GM21528 (cell line): ENCODE data around the gene KHDC4.

Experiments
- ATAC-seq: cut with Tn5 transposase; IDR thresholded peaks from one replicate; pipeline ENCODE4 v1.9.1; 2021; ENCODE audit warnings: mild to moderate bottlenecking, moderate library complexity; ENCODE audit not compliant: unreplicated experiment, low FRiP score

Gene KHDC4

DNA sequence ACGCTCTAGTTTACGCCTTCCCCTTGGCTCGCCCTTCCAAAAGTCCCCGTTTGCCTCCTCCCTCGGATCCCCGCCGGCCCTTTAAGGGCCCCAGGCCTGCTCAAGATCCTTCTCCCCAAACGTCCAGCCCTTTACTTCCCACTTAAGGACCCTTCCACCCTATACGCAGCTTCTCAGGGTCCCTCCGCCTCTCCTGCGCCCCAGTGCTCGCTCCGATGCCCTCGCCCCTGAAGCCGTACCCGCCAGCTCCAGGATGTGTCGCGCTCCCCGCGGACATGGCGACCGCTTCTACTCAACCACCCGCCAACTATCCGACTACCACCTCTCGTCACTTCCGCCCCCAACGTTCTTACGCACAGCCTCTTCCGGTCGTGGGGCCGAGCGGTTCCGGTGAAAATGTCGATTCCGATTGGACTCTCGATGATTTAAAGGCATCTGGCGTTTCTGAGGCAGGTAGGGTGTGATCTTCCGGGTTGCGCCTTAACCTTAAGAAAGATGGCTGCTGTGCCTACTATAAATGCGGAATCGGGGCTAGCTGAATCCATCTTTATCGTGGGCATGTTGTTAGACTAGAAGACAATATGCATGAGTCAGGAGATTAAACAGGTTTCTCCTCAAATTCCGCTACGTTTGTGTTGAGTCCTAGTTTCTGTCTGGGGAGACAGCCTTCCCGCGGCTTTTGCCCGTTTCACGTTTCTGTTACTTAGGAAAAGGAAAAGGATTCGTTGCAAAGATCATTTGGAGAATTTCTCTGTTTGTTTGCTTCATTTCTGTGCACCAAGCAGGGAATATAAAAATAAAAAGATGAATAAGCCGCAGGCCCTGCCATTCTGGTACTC, at the start of gene KHDC4:
Gene KHDC4, minus strand, starts transcription at position 317 of the 839 bp plus-strand sequence. Its CDS starts 40 bp downstream, at position 277.
- peak; percentile 88 for ATAC-seq

DNA sequence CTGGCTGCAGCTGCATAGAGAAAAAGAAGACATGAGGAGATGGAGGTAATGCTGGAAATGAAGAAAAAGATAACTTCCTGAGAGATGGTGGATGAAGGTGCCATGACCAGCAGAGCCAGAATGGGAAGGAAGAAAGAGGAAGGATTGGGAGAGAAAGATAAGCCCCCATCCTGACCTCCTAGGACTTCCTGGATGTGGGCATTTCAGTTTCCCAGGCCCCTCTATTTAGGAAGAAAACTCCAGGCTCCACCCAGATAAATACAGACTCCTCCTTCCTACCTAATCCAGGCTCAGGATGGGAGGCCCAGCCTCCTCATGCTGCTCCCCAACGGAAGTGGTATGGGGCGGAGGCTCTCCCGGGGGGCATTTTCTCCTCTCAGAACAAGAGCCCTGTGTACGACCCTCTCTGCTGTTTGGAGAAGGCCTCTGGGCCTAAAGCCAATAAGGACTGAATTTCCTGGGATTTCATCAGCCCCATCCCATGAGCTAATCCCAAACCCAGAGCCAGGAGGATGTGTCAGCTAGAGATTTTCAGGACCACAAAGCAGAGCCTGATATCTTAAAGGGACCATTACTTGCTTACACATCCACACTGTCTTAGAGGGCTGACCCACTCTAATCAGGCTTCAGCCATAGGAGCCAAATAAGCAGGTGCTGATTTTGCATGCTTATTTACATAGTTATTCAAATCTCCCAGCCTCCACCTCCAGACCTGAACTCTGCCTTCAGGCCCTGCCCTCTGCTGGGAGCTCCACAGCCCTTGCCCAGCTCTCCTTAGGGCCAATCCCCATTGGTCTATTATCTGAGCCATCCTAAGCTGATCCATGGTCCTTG, 49.2 kb upstream of the KHDC4 start:
- no peak for ATAC-seq

GRCh38 chr1:155982106-155982505, 47.9 kb upstream of the KHDC4 start:
- ATAC-seq = no peak

DNA sequence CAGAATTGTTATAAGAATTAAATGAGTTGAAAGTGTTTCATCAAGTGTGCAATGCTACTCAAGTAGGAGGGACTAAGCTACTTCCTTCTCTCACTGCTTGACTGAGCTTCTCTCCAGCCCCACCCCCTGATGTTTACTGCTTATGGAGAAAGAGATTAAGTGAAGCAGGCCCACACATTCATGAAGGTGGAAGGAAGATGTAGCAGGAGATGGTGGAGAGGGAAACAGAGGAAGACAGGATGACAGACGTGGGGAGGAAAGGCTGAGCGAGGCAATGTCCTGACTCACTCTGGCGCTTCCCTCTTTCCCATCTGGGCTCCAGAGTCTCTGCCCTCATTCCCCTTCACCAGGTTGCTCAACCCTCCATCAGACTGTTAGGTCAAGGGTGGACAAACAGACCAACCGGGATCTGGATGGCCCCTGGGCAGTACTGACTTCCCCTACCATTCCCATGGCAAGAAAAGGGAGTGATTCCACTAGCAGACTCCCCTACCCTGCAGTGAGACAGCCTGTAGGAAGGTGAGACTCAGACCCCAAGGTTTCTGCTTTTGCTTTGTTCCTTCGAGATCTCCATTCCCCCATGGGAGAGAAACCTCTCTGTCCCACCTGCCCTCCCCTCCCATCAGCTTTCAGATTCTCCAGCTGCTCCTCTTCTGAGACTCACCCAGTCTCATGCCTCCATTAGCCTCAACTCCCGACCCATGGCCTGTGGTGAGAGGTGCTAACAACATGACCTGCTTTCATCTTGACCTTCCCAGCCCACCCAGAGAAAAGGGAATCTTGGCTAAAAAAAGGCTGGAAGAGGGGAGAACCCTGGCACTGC, 47.3 kb upstream of the KHDC4 start:
- no peak for ATAC-seq

GRCh38 chr1:155979597-155980343, 45.6 kb upstream of the KHDC4 start:
- ATAC-seq = no peak

DNA sequence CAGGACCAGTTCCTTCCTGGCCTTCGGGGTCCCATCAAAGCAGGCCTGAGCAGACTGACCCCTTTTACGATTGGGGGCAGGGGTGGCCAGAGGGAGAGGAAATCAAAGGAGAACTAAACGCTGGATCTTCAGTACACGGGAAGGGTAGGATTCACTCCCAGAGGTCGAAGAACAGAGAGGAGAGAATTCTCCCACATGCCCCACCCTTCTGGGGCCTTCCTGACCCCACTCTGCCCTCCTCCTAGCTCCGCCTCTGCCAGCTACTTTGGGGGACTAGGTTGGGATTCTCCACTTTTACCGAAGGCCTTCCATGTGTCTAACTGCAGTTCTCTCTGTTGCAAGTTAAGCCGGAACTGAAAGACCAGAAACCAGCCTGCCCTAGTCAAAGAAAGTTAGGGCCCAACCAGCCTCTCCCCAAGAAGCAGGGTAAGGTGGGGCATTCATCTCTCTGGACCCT, 44.8 kb upstream of the KHDC4 start:
- no peak for ATAC-seq

- ATAC-seq = peak; percentile 62
These were observed 44.2 kb upstream of the KHDC4 start, which contains the start of gene ARHGEF2 for GRCh38 chr1:155978325-155978972. Gene ARHGEF2, minus strand, starts transcription at chr1:155978547. Its CDS starts 120 bp downstream, at chr1:155978427.

GRCh38 chr1:155977690-155978324, 43.6 kb upstream of the KHDC4 start:
- no peak for ATAC-seq

DNA sequence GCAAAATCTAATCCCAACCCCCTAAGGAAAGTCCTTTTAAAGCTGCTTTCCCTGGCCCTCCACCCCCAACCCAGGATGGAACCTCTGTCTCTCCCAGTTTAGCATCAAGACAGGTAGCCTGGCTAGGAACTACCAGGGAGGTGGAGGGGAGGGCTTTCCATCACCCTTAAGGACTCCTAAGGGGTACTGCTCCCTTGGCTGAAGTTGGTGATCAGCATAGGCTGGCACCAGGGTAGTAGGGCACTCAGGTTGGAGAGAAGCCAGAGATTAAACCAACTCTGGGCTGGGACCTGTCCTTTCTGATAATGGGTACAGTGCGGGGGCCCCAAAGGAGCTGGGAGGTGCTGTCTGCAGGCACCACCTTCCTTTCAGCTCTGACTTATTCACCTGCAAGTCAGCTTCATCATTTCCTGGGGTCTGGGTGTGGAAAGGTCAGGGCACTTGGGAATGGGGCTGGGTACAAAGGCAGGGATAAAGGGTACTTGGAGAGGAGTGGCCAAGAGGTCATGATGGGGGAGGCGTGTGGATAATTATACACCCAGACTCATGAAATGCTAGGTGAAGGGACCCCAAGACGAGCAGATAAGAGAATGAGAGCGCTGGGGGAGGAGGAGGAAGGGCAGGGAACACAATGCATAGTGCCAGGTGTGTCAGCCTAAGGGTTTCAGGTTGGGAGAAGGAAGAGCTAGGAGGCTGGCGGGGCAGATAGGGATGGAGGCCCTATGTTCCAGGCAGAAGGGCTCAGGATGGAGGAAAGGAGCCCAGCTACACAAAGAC, 42.9 kb upstream of the KHDC4 start:
- ATAC-seq = no peak

DNA sequence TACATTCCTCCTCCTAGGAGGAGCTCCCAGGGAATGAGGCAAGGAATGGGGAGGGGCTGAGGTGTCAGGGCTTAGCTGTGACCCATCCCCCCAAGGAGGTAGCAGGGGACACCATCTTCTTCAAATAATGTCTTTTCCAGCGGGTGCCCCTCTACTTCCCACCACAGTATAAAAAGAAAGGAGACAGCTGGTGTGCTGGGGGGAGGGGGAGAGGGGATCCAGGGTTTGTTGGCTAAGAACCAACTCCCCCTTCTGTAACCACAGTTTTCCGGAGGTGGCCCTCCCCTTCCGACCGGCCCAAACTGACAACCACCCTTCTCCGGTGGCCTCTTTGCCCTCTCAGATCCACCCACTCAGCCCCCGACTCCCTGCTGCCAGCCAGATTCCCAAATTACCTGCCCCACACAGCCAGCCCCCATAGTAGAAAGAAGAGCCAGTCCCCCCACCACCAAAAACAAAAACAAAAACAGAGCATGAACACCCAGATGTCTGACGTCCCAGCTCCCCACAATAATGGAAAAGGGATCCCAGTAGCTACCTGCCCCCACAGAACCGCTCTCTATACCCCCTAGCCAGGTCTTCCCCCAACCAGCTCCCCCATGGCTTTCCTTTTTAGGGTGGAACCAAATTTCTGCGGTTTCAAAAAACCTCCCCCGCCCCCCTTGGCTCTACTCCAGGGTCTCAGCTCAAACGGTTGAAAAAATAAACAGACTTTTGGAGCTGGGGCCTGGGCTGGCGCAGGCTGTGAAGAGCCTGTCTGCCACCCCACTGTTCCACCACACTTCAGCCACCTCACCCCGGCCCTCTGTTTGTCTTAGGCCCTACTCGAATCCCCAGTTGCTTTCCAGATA, 42.1 kb upstream of the KHDC4 start:
- ATAC-seq = no peak

GRCh38 chr1:155975375-155976061, 41.3 kb upstream of the KHDC4 start:
- ATAC-seq = no peak

GRCh38 chr1:155974208-155975115, 40.2 kb upstream of the KHDC4 start:
- ATAC-seq = no peak

- no peak for ATAC-seq
These were observed 39.5 kb upstream of the KHDC4 start for GRCh38 chr1:155973723-155974122.

DNA sequence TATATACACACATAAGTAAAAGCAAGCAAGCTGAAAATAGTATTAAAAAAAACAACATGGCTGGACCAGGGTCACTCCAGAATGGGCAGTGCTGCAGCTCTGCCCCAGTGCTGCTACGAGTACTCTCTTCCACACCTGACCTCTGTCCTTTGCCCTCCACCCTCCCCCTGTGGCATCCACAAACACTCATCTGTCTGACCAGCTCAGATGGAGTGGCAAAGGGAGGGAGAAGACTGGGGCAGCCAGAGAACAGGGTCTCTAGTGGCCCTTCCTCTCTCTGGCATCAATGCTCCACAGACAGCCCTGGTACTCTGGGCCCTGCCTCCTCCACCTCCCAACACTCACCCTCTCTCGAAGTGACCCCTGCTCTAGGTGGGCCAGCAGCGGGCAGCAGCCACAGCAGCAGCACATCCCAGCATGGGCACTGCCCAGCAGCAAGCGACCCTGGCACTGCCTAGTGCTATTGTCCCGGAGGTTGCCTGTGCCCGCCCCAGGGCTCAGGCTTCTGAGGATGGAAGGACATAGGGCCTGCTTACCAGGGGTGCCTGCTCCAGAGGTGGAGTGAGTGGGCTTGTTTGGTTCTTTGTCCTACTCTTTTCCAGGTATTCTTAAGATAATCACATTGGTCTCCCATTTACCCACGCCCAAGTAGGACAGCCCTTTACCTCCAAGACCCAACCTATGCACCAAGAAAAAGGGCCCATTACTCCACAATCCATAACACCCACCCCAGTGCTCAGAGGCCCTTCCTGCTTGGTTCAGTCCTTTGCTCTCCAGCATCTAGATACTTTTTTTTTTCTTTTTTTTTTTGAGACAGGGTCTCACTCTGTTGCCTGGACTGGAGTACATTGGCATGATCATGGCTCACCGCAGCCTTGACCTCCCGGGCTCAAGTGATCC, 37.9 kb upstream of the KHDC4 start:
- ATAC-seq = no peak
